ENCODE measurements around the gene ZNF282. TPM values are rescaled to one million over a fixed set of nuclear protein-coding genes. Genes with fewer than 3 reads are reported as not detected.

The ZNF282 gene
- total and polyA plus RNA-seq, 2 donors from 2014 or later: 9.3 to 24.5 TPM

DNA sequence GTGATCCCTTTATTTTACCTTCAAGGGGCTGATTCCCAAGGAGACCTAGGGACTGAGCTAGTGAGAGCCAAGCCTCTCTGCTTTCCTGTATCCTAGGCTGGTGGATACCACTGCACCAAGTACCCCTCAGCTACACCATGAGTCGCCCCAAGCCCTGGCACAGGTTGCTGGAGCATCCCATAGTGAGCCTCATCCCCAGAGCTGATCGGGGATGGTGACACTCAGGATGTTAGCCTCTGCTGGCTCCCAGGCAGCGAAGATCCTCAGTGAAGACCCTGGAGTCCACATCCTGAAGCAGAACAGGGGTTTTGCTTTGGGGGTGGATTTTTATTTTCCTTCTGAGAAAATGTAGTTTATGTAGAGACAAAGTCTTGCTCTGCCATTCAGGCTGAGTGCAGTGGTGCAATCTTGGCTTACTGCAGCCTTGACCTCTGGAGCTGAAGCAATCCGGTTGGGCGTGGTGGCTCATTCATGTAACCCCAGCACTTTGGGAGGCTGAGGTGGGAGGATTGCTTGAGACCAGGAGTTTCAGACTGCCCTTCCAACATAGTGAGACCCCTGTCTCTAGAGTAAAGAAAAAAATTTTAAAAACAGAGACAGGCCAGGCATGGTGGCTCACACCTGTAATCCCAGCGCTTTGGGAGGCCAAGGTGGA lies 31.6 kb downstream of the ZNF282 start:
- H3K9me3 ChIP-seq (ENCODE audit: control insufficient read depth in 2 of 3, insufficient read depth in 1 of 3, low read length in 3 of 3): no peaks in the 10 kb centered on the region
- no peak for DNase-seq
- intact Hi-C loops (cut with DNase I): no loop called here
- TF ChIP-seq, protein P1, sequence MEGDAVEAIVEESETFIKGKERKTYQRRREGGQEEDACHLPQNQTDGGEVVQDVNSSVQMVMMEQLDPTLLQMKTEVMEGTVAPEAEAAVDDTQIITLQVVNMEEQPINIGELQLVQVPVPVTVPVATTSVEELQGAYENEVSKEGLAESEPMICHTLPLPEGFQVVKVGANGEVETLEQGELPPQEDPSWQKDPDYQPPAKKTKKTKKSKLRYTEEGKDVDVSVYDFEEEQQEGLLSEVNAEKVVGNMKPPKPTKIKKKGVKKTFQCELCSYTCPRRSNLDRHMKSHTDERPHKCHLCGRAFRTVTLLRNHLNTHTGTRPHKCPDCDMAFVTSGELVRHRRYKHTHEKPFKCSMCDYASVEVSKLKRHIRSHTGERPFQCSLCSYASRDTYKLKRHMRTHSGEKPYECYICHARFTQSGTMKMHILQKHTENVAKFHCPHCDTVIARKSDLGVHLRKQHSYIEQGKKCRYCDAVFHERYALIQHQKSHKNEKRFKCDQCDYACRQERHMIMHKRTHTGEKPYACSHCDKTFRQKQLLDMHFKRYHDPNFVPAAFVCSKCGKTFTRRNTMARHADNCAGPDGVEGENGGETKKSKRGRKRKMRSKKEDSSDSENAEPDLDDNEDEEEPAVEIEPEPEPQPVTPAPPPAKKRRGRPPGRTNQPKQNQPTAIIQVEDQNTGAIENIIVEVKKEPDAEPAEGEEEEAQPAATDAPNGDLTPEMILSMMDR (IDR thresholded peaks at IDR 0.05; ENCODE audit: borderline replicate concordance, extremely low read depth, insufficient read depth): no peak
- H3K4me3 ChIP-seq (ENCODE audit: low read length in 3 of 3): no peak overlapping the region
- no peaks in the 10 kb centered on the region for H3K27me3 ChIP-seq (ENCODE audit: control insufficient read depth, insufficient read depth, low read length)
- H3K36me3 ChIP-seq (ENCODE audit: control insufficient read depth in 2 of 3, insufficient read depth in 3 of 3, low read length in 3 of 3): peaks cover 0 to 2% (median 0%) of the 10 kb centered on the region in 3 donors
- H3K27ac ChIP-seq (ENCODE audit: low read depth in 2 of 2, low read length in 2 of 2): no peak overlapping the region
- no peak for FAIRE-seq
- no peaks in the 10 kb centered on the region for H3K4me1 ChIP-seq (ENCODE audit: control insufficient read depth in 2 of 3, insufficient read depth in 2 of 3, low read depth in 1 of 3, low read length in 3 of 3)
- no peak overlapping the region for H3K9ac ChIP-seq (ENCODE audit: low read length in 3 of 3)

DNA sequence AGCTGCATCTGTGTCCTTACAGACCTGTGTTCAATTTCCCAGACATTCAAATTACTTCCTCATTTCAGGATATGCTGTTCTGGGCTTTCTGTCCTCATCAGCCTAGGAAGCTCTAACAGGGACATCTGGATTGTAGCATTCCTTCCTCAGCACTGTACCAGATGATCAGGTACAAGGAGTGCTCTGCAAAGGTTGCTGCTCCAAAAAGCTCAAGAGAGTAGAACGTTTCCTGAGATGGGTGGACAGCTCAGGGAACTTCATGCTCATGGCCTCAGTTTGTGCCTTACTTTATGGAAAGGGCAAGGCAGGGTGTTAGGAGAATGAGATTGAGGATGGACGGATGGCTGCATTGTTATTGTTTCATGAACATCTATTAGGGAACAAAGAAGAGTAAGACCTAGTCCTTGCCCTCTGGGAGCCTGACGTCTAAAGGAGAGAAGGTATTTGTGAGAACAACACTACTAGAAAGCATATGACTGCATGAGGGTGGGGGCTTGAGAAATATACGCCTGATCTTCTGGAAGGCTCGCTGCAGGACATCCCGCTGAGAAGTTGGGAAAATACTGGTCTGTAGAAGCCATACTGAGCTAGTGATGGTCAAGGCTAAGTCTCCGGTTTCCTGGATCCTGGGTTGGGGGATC lies 33.6 kb downstream of the ZNF282 start:
- Histone ChIP-seq H3K9me3 (ENCODE audit: control insufficient read depth in 2 of 3, insufficient read depth in 1 of 3, low read length in 3 of 3) (no peaks in the 10 kb centered on the region), H3K4me1 (ENCODE audit: control insufficient read depth in 2 of 3, insufficient read depth in 2 of 3, low read depth in 1 of 3, low read length in 3 of 3) (no peaks in the 10 kb centered on the region), H3K27me3 (ENCODE audit: control insufficient read depth, insufficient read depth, low read length) (no peaks in the 10 kb centered on the region), H3K27ac (ENCODE audit: low read depth in 2 of 2, low read length in 2 of 2) (no peak overlapping the region), H3K9ac (ENCODE audit: low read length in 3 of 3) (no peak overlapping the region), H3K4me3 (ENCODE audit: low read length in 3 of 3) (no peak overlapping the region), H3K36me3 (ENCODE audit: control insufficient read depth in 2 of 3, insufficient read depth in 3 of 3, low read length in 3 of 3) (peaks cover 0 to 2% (median 0%) of the 10 kb centered on the region in 3 donors)
- intact Hi-C loops (cut with DNase I): no loop called here
- FAIRE-seq (no peak), DNase-seq (no peak)
- TF ChIP-seq, protein P1 (IDR thresholded peaks at IDR 0.05; ENCODE audit: borderline replicate concordance, extremely low read depth, insufficient read depth): no peak

DNA sequence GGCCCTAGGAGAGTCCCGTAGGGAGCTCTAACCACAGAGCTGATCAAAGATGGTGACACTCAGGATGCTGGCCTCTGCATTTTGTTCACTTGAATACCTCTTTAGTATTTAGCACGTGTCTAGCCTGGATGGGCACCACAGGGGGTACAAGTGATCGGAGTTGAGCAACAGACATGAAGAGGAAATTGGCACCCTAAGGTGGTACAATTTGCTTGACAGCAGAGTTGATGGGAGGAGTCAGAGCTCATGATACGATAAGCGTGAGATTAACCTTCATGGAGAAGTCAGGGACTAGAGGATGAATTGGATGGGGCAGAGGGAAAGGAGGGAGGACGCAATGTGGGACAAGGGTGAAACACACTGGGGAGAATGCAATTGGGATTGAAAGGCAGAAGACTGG lies 34.2 kb downstream of the ZNF282 start:
- Histone ChIP-seq H3K36me3 (ENCODE audit: control insufficient read depth in 2 of 3, insufficient read depth in 3 of 3, low read length in 3 of 3) (peaks cover 0 to 2% (median 0%) of the 10 kb centered on the region in 3 donors), H3K27me3 (ENCODE audit: control insufficient read depth, insufficient read depth, low read length) (no peaks in the 10 kb centered on the region), H3K4me1 (ENCODE audit: control insufficient read depth in 2 of 3, insufficient read depth in 2 of 3, low read depth in 1 of 3, low read length in 3 of 3) (no peaks in the 10 kb centered on the region), H3K9me3 (ENCODE audit: control insufficient read depth in 2 of 3, insufficient read depth in 1 of 3, low read length in 3 of 3) (no peaks in the 10 kb centered on the region), H3K4me3 (ENCODE audit: low read length in 3 of 3) (no peak overlapping the region), H3K9ac (ENCODE audit: low read length in 3 of 3) (no peak overlapping the region), H3K27ac (ENCODE audit: low read depth in 2 of 2, low read length in 2 of 2) (no peak overlapping the region)
- intact Hi-C loops (cut with DNase I): no loop called here
- DNase-seq (no peak), FAIRE-seq (no peak)
- TF ChIP-seq, protein P1 (IDR thresholded peaks at IDR 0.05; ENCODE audit: borderline replicate concordance, extremely low read depth, insufficient read depth): no peak
